OCI-LY1 (cell line): ENCODE measurements around the gene RABGAP1L.

ENCODE experiments used
- H2AFZ ChIP-seq: fragments of 200-600 bp; sonication (generic), shearing (Covaris generic); 2 replicates; pipeline ENCODE4 v1.6.0; 2014; ENCODE audit warnings: antibody characterized with exemption, mild to moderate bottlenecking, low read length
- H3F3A ChIP-seq: fragments of 200-600 bp; sonication (generic), shearing (Covaris generic); 2 replicates; pipeline ENCODE4 v1.6.0; 2014; ENCODE audit warnings: mild to moderate bottlenecking, antibody characterized with exemption, low read length, moderate library complexity; ENCODE audit not compliant: insufficient read depth
- H3K27ac ChIP-seq: fragments of 200-600 bp; sonication (generic); 2 replicates; pipeline ENCODE4 v1.5.1; 2014; ENCODE audit warnings: low read length, mixed run types, mild to moderate bottlenecking, low read depth; ENCODE audit not compliant: poor library complexity, severe bottlenecking
- H3K27me3 ChIP-seq: fragments of 200-600 bp; sonication (generic); 2 replicates; pipeline ENCODE4 v1.6.0; 2014; ENCODE audit warnings: antibody characterized with exemption, mild to moderate bottlenecking, low read length, moderate library complexity; ENCODE audit not compliant: insufficient read depth
- H3K36me3 ChIP-seq: fragments of 200-600 bp; sonication (generic); 2 replicates; pipeline ENCODE4 v1.6.1; 2014; ENCODE audit warnings: mild to moderate bottlenecking, antibody characterized with exemption, low read length, moderate library complexity, mixed read lengths; ENCODE audit not compliant: insufficient read depth
- H3K4me1 ChIP-seq: fragments of 200-600 bp; sonication (generic); 2 replicates; pipeline ENCODE4 v1.5.1; 2014; ENCODE audit warnings: mild to moderate bottlenecking, low read length, moderate library complexity; ENCODE audit not compliant: insufficient read depth, severe bottlenecking
- H3K4me2 ChIP-seq: fragments of 200-600 bp; sonication (generic), shearing (Covaris generic); 2 replicates; pipeline ENCODE4 v1.6.1; 2014; ENCODE audit warnings: low read length
- H3K4me3 ChIP-seq: fragments of 200-600 bp; sonication (generic); 2 replicates; pipeline ENCODE4 v1.5.1; 2014; ENCODE audit warnings: low read length, low read depth, mild to moderate bottlenecking, mixed read lengths; ENCODE audit not compliant: poor library complexity, severe bottlenecking
- H3K79me2 ChIP-seq: fragments of 200-600 bp; shearing (Covaris generic); 2 replicates; pipeline ENCODE4 v1.6.1; 2016; ENCODE audit warnings: mixed run types, low read length, mixed read lengths; ENCODE audit not compliant: insufficient read depth
- H3K9ac ChIP-seq: fragments of 200-600 bp; sonication (generic), shearing (Covaris generic); 2 replicates; pipeline ENCODE4 v1.6.1; 2014; ENCODE audit warnings: mild to moderate bottlenecking, low read length, mixed read lengths
- H3K9me2 ChIP-seq: fragments of 200-600 bp; sonication (generic), shearing (Covaris generic); 2 replicates; pipeline ENCODE4 v1.6.1; 2014; ENCODE audit warnings: low read depth, mild to moderate bottlenecking, low read length, mixed read lengths
- H3K9me3 ChIP-seq: fragments of 200-600 bp; shearing (Covaris generic); 2 replicates; pipeline ENCODE4 v1.6.1; 2014; ENCODE audit warnings: low read length, mixed read lengths
- H4K20me1 ChIP-seq: fragments of 200-600 bp; sonication (generic), shearing (Covaris generic); 2 replicates; pipeline ENCODE4 v1.6.0; 2016; ENCODE audit warnings: mild to moderate bottlenecking, low read length; ENCODE audit not compliant: insufficient read depth
- EZH2 ChIP-seq: fragments of 200-600 bp; sonication (generic), shearing (Covaris generic); IDR thresholded peaks from 2 replicates; pipeline ENCODE4 v1.8.0; 2017; ENCODE audit warnings: borderline replicate concordance, mixed run types, mild to moderate bottlenecking, antibody characterized with exemption, low read length, moderate library complexity, mixed read lengths
- TF ChIP-seq, protein P1 (sequence below): fragments of 200-600 bp; sonication (generic), shearing (Covaris generic); IDR thresholded peaks from 2 replicates; pipeline ENCODE4 v1.5.1; 2017; ENCODE audit warnings: mild to moderate bottlenecking, antibody characterized with exemption, low read length, moderate library complexity, mixed read lengths

Gene RABGAP1L

DNA sequence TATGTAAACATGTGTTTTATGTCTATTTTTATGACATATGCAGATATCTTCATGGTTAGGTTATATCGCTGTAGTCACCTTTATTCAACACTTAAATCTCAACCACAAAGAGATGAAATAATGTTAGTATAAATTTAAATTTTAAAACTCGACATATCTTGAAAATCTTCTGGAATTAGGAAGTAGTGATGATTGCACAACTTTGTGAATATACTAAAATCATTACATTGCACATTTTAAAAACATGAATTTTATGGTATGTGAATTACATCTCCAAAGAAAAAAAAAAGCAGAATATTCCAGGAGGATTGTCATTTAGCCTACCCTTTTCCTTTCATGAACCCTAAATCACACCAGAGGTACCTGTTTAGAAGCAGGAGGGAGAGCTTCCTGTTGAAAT, 801.0 kb downstream of the RABGAP1L start:
- Histone ChIP-seq H3F3A (peaks cover 7% of the 10 kb centered on the region; the same call in 1 of the 2 replicates), H3K4me1 (peaks cover 54% of the 10 kb centered on the region), H3K27me3 (no peaks in the 10 kb centered on the region), H3K9me3 (no peaks in the 10 kb centered on the region), H2AFZ (no peak overlapping the region), H3K4me3 (no peak overlapping the region), H3K9me2 (no peaks in the 10 kb centered on the region), H3K4me2 (no peak overlapping the region), H3K36me3 (peaks cover 33% of the 10 kb centered on the region; the same call in 1 of the 2 replicates), H3K79me2 (no peaks in the 10 kb centered on the region), H3K27ac (no peak overlapping the region), H3K9ac (no peak overlapping the region), H4K20me1 (no peaks in the 10 kb centered on the region)
- TF ChIP-seq EZH2, result no peak
- TF ChIP-seq, protein P1, sequence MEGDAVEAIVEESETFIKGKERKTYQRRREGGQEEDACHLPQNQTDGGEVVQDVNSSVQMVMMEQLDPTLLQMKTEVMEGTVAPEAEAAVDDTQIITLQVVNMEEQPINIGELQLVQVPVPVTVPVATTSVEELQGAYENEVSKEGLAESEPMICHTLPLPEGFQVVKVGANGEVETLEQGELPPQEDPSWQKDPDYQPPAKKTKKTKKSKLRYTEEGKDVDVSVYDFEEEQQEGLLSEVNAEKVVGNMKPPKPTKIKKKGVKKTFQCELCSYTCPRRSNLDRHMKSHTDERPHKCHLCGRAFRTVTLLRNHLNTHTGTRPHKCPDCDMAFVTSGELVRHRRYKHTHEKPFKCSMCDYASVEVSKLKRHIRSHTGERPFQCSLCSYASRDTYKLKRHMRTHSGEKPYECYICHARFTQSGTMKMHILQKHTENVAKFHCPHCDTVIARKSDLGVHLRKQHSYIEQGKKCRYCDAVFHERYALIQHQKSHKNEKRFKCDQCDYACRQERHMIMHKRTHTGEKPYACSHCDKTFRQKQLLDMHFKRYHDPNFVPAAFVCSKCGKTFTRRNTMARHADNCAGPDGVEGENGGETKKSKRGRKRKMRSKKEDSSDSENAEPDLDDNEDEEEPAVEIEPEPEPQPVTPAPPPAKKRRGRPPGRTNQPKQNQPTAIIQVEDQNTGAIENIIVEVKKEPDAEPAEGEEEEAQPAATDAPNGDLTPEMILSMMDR, result no peak

DNA sequence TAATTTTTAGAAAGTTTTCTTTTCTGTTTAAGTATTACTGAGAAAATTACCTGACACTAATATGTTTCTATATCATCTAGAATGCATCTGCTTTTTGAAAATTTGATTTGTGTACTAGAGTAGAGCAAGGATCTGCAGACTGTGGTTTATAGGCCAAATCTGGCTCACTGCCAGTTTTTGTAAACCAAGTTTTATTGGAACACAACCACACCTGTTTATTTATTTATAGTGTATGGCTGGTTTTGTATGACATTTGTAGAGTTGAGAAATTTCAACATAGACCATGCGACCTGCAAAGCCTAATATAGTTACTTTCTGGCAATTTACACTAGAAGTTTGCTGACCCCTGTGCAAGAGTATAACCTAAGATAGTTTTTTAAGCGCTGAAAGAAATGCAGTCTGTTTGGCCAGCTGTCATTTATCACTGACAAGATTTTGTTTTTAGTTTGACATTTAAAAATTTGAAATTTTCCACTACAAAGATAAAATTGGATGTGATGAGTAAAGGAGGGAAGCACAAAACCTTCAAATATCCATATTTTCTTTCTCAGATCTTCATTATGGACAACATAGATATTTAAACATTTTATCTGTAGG, 804.3 kb downstream of the RABGAP1L start:
- H3K9me3 ChIP-seq, result no peaks in the 10 kb centered on the region
- peak overlapping the region; percentile 55 for H3K4me3 ChIP-seq
- TF ChIP-seq, protein P1, result no peak
- no peak for TF ChIP-seq EZH2
- H3K27me3 ChIP-seq, result no peaks in the 10 kb centered on the region
- no peaks in the 10 kb centered on the region for H3K9me2 ChIP-seq
- H3K4me2 ChIP-seq, result peak overlapping the region; percentile 69
- peak overlapping the region; percentile 68 for H3K9ac ChIP-seq
- H3K79me2 ChIP-seq, result no peaks in the 10 kb centered on the region
- no peaks in the 10 kb centered on the region for H4K20me1 ChIP-seq
- no peak overlapping the region for H2AFZ ChIP-seq
- peaks cover 16% of the 10 kb centered on the region; the same call in 1 of the 2 replicates for H3K36me3 ChIP-seq
- peaks cover 62% of the 10 kb centered on the region for H3K4me1 ChIP-seq
- peaks cover 7% of the 10 kb centered on the region; the same call in 1 of the 2 replicates for H3F3A ChIP-seq
- H3K27ac ChIP-seq, result peak overlapping the region; percentile 94

DNA sequence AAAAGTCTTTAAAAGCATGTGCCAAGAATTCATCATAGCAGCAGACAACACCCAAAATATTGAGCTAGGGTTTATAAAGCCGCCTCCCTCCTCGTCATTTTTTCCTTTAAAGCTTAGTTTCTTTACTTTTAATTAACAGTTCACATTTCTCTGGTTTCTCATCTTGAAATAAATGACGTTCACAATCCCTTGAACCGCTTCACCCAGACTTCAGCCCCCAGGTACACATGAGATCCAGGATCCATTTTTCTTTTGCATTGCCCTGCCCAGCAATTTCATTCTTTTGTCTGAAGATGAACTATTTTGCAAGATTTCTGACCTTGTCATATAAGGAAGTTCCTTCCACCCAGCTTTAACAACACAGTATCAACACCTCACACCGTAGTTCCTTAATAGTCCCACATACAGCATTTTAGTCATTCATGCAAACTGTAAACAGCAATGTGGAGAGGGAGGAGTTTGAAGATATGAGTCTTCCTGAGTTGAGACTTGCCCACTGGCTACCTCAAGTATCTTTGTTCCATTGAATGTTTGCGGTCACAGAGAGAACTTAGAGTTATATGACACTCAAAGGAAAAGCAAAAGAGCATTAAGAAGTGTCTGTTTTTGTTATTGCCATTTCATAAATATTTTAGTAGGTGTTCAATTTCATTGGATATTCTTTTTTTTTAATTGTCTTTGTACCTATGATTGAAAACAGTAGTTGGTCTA, 805.1 kb downstream of the RABGAP1L start:
- Histone ChIP-seq H3K9ac (peak overlapping the region; percentile 68), H3K9me2 (no peaks in the 10 kb centered on the region), H4K20me1 (no peaks in the 10 kb centered on the region), H3K27me3 (no peaks in the 10 kb centered on the region), H2AFZ (no peak overlapping the region), H3K36me3 (peaks cover 18% of the 10 kb centered on the region; the same call in 1 of the 2 replicates), H3K4me1 (peaks cover 70% of the 10 kb centered on the region), H3K4me2 (peak overlapping the region; percentile 69), H3K4me3 (peak overlapping the region; percentile 55), H3K79me2 (no peaks in the 10 kb centered on the region), H3F3A (peaks cover 7% of the 10 kb centered on the region; the same call in 1 of the 2 replicates), H3K27ac (peak overlapping the region; percentile 94), H3K9me3 (no peaks in the 10 kb centered on the region)
- TF ChIP-seq, protein P1, result no peak
- no peak for TF ChIP-seq EZH2
